Stimulated activated CD4-positive, alpha-beta T cell treated with anti-CD3 and anti-CD28 coated beads, Interleukin-1b, Interleukin-23, amount 100 ng/mL, for 48 hours (primary cell): ENCODE results near the gene TCP10L.
"Not testable (repeated sequence)": the region's sequence is repeated elsewhere in the genome, so short reads cannot be mapped to it uniquely, and the experiment has no call there.

Source experiments
- DNase-seq: peaks from one replicate; pipeline ENCODE4 v3.0.0-alpha.2; 2020

Gene TCP10L

GRCh38 chr21:32549886-32550285 lies 35.4 kb downstream of the TCP10L start:
- no peak for DNase-seq

DNA sequence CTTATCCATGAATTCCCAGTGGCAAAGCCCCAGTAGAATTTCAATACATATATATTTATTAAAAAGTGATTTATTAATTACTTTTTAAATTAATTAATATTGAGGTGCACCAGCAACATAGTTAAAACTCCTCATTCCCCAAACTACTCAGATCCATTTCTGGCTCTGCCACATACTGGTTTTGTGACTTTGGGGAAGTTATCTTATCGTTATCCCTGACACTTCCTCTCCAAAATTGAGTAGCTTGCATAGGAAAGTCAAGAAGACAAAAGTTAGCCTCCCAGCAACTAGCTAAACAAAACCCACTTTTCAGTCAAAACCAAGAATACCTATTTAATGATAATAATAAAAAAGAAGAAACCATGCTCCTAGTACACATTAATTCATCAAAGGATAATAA lies 35.9 kb downstream of the TCP10L start:
- DNase-seq, result no peak

- DNase-seq, result no peak
These were observed 36.3 kb downstream of the TCP10L start for GRCh38 chr21:32548978-32549377.

GRCh38 chr21:32547018-32547417 lies 38.3 kb downstream of the TCP10L start:
- no peak for DNase-seq

DNA sequence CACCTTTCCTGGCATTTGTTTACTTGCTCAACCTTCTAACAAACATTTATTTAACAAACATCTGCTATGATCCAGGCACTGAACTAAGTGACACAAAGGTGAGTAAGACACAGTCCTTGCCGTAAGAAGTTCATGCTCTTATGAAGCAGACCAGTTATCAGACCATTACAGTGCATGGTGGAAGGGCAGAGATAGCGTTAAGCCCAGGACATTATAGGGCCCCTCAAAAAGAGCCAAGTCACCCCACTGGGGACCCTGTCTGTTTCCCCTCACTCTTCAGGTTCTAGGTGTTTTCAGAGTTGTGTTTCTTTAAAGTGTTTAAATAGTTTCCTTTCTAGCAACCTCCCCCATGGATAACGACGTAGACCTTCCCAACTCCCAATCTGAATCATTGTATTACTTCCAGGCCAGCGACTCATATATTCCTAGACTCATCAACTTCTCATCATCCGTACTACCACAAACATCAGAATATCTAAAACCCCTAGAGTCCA lies 39.3 kb downstream of the TCP10L start:
- DNase-seq, result no peak

- no peak for DNase-seq
These were observed 40.6 kb downstream of the TCP10L start for GRCh38 chr21:32544697-32545096.

GRCh38 chr21:32543975-32544374 lies 41.3 kb downstream of the TCP10L start:
- no peak for DNase-seq

DNA sequence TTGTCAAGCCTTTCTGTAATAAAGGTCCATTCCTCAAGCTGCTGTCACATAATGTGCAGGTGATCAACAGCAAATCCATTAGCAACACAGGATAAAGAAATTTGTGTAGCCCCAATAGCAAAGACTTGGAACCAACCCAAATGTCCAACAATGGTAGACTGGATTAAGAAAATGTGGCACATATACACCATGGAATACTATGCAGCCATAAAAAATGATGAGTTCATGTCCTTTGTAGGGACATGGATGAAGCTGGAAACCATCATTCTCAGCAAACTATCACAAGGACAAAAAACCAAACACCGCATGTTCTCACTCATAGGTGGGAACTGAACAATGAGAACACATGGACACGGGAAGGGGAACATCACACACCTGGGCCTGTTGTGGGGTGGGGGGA lies 42.3 kb downstream of the TCP10L start:
- not testable (repeated sequence) for DNase-seq

GRCh38 chr21:32539378-32539777 lies 45.9 kb downstream of the TCP10L start:
- no peak for DNase-seq

GRCh38 chr21:32538147-32538792 lies 47.1 kb downstream of the TCP10L start:
- no peak for DNase-seq

DNA sequence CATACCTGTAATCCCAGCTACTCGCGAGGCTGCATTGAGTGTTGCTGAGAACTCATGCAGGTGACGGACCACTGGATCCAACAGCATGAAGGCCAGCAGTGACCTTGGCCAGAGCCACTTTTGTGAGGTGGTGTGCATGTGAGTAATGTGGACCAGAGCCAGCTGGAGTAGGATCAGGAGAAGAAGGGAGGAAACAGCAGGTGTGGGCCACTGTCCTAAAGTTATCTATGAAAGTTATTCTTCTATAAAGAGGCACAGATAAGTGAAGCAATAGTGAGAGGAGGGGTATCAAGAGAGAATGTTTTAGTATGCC lies 47.8 kb downstream of the TCP10L start:
- DNase-seq, result no peak

GRCh38 chr21:32535612-32536011 lies 49.7 kb downstream of the TCP10L start:
- no peak for DNase-seq

DNA sequence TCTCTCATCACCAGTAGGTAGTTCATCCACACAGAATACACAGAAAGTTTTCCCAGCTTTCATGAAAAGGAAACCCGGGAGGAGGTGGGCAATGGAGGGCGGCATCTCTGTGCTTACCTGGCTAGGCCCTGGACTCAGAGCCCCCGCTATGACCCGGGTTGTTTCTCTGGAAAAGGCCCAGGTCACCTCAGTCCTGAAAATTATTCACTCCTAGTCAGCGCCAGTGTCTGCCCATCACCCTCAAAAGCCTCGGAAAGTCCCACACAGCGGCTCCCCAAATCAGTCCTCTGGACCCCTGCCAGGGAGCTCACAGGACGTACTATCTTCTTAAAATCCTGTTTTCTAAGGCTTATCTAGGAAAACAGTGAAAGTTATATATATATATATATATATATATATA lies 51.2 kb downstream of the TCP10L start:
- no peak for DNase-seq

DNA sequence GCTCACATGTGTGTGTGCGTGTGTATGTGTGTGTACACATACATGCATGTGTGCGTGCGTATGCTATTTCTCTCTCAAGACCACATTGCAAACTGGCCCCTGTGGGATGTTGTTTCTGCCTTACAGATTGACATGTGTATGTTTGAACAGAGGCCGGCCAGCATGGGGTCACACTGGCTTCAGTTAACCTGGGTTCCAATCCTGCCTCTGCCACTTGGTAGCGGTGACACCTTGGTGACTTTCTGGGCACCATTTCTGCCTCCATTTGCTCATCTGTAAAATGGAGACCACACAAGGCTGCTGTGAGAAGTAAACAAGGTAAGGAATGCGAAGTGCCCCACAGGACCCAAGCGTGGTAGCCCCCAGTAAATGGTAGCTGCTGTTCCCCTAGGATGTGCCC lies 51.7 kb downstream of the TCP10L start:
- DNase-seq, result no peak

- no peak for DNase-seq
These were observed 52.3 kb downstream of the TCP10L start for GRCh38 chr21:32533053-32533452.

- no peak for DNase-seq
These were observed 52.7 kb downstream of the TCP10L start for GRCh38 chr21:32532636-32533035.

DNA sequence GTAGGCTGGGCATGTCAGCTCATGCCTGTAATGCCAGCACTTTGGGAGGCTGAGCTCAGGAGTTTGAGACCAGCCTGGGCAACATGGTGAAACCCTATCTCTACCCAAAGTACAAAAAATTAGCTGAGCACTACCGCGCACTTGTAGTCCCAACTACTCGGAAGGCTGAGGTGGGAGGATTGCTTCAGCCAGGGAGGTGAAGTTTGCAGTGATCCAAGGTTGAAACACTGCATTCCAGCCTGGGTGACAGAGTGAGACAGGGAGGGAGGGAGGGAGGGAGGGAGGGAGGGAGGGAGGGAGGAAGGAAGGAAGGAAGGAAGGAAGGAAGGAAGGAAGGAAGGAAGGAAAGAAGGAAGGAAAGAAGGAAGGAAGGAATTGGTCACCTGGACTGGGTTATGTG lies 53.8 kb downstream of the TCP10L start:
- DNase-seq, result not testable (repeated sequence)

DNA sequence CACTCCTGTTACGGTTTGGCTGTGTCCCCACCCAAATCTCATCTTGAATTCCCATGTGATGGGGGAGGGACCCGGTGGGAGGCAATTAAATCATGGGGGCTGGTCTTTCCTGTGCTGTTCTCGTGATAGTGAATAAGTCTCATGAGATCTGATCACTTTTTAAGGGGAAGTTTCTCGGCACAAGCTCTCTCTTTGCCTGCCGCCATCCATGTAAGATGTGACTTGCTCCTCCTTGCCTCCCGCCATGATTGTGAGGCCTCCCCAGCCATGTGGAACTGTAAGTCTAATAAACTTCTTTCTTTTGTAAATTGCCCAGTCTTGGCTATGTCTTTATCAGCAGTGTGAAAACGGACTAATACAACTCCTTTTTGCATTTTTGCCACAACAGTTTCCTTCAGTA lies 54.5 kb downstream of the TCP10L start:
- not testable (repeated sequence) for DNase-seq

- no peak for DNase-seq
These were observed 55.6 kb downstream of the TCP10L start for GRCh38 chr21:32529679-32530078.

DNA sequence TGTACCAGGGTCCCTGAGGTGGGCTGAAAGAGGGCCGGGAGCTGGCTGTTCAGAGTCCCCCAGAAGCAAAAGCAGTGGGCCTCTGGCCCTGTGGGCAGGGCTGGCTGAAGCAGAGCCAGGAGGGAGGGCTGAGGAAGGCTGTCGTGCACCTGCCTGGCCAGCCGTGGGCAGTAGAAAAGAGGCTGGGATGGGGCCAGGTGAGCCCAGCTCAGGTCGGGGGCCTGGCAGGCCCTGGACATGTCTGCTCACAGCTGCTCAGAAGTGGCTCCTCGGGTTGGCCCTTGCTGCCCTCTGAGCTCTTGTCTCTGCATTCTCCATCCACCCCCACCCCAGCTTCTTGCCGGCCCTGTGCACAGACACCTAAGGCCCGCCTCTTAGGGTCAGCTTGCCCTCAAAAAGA lies 60.0 kb downstream of the TCP10L start:
- DNase-seq, result no peak

GRCh38 chr21:32523988-32524719 lies 61.2 kb downstream of the TCP10L start:
- no peak for DNase-seq
